NB4 (cell line): ENCODE results near the gene DIRAS1.
"Not testable (repeated sequence)": the region's sequence is repeated elsewhere in the genome, so short reads cannot be mapped to it uniquely, and the experiment has no call there.

ENCODE experiments used
- DNase-seq: peaks from one replicate; pipeline ENCODE4 v3.0.0; 2010; ENCODE audit warnings: low read depth
- H3K4me3 ChIP-seq: one replicate; pipeline ENCODE4 v1.5.1; 2011; ENCODE audit warnings: mild to moderate bottlenecking, low read depth, low read length, moderate library complexity
- CTCF ChIP-seq: IDR thresholded peaks from one replicate; pipeline ENCODE4 v1.5.1; 2012; ENCODE audit warnings: low read depth, low read length
- MAX ChIP-seq: IDR thresholded peaks from 2 replicates; pipeline ENCODE4 v1.6.1; 2011; ENCODE audit warnings: low read depth, low read length
- MYC ChIP-seq: IDR thresholded peaks from 2 replicates; pipeline ENCODE4 v1.6.1; 2011; ENCODE audit warnings: low read depth, low read length
- POLR2A ChIP-seq: IDR thresholded peaks from 2 replicates; pipeline ENCODE4 v1.6.1; 2011; ENCODE audit warnings: mild to moderate bottlenecking; ENCODE audit not compliant: insufficient read length; ENCODE audit errors: extremely low read depth

The DIRAS1 gene

DNA sequence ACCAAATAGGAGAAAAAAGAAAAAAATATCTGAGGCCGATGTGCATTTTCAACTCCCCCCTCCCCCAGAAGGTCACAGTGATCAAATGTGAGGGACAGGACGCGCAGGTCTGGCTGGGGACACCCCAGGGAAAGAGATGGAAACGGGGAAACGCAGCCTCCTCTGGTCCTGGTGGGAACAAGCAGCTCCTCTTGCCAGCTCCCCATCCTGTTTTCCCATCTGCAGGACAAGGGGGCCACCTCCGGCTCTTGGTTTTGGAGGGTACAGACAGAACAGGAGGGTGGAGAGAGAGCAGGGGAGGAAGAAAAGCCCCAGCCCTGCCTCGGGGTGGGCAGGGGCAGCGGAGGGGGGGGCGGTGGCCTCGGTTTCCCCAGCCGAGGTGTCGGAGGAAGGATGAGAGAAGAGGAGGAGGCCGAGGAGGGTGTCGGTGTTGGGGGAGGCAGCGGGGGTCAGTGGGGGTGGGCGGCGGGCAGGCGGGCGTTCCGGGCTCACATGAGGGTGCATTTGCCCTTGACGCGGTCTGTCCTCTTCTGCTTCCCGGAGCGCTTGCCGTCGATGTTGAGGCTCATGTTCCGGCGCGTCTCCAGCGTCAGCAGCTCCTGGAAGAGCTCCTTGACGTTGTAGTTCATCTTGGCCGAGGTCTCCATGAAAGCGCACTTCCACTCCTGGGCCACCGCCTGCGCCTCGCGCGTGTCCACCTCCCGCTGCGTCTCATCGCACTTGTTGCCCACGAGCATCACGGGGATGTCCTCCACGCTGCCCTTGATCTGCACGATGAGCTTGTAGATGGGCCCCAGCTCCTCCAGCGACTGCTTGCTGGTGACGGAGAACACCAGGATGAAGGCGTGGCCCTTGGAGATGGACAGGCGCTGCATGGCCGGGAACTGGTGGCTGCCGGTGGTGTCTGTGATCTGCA is 4.2 kb downstream of the DIRAS1 start:
- TF ChIP-seq CTCF (no peak), POLR2A (no peak), MAX (no peak), MYC (no peak)
- DNase-seq, result no peak
- H3K4me3 ChIP-seq, result no peak overlapping the region

DNA sequence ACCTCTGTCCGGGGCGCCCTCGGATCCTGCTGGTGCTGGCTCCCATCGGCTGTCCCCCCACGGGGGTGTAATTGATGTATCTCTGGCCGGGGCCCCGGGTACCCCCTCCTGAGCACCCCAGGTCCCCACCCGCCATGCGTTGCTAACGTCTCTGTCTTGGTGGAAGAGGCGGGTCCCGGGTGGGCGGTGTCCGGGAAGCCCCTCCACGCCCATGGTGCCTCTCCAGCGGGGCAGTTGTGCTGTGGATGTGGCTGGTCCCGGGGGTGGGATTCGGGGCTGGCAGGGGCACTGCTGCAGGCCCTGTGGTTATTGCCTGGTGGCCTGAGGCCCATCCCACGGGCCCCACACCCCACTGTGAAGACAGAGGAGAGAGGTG is 4.9 kb downstream of the DIRAS1 start:
- TF ChIP-seq MYC, result no peak
- no peak for TF ChIP-seq CTCF
- no peak for TF ChIP-seq POLR2A
- TF ChIP-seq MAX, result no peak
- no peak for DNase-seq
- H3K4me3 ChIP-seq, result no peak overlapping the region

DNA sequence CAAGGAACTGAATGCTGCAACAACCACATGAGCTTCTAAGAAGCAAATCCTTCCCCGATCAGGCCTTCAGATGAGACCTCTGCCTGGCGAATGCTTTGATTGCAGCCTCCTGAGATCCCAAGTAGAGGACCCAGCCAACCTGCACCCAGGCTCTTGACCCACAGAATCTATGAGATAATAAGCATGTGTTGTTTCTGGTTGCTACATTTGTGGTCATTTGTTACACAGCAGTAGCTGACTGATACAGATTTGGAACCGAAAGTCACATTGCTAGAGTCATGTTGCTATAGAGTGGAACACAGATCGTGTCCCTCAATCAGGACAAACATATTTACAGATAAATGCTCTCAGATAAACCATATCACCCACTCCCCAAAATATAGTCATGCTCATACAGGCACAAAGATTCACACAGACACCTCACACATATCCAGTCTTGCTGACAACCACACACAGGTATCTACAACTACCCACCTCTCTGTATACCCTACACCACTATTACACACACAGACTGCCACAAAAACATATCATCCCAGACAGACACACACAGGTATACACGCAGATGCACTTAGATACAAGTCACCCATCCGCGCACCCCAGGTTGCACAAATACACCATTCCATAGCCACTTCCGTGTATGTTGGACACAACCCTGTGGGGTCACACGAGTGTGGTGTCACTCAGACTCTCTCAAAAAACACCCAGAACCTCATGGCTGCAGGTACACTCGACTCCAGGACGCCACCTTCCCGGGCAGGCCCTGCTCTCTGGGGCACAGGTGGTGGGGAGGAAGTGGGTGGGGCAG is 5.5 kb downstream of the DIRAS1 start:
- no peak for DNase-seq
- no peak for TF ChIP-seq MYC
- TF ChIP-seq CTCF, result no peak
- TF ChIP-seq POLR2A, result no peak
- TF ChIP-seq MAX, result no peak
- H3K4me3 ChIP-seq, result no peak overlapping the region

DNA sequence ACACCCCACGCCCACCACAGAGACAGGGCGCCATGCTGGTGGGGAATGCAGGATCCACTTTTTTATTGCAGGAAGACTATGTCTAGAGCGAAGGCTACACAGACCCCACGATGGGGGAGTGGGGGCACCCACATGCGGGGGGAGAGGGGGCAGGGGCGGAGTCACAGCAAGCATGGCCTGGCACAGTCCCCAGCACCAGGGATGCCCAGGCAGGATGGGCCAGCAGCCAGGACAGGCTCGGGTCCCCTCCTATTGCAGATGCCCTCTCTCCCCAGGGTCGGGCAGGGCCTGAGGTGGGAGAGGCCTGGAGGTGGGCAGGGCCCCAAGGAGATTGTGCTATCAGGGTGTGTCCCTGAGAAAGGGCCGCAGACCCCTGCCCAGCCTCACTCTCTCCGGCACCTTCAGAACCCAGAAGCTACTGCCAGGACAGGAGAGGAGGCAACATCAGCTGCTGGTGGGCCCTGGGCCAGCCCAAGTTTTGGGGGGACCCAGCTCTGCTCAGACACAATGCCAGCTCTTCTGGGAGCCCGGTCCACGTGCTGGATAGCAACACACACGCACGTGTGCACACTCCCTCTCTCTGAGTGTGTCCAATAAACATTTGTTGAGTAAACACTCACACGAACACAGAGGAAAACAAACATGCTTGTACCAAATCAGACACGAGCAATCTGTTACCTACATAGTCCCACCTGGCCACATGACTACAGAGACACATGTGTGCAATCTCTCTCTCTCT is 6.5 kb downstream of the DIRAS1 start:
- DNase-seq, result no peak
- TF ChIP-seq MYC (no peak), POLR2A (no peak), CTCF (no peak), MAX (no peak)
- no peak overlapping the region for H3K4me3 ChIP-seq

- not testable (repeated sequence) for DNase-seq, H3K4me3 ChIP-seq
Measured at GRCh38 chr19:2714102-2714501, 7.1 kb downstream of the DIRAS1 start.

DNA sequence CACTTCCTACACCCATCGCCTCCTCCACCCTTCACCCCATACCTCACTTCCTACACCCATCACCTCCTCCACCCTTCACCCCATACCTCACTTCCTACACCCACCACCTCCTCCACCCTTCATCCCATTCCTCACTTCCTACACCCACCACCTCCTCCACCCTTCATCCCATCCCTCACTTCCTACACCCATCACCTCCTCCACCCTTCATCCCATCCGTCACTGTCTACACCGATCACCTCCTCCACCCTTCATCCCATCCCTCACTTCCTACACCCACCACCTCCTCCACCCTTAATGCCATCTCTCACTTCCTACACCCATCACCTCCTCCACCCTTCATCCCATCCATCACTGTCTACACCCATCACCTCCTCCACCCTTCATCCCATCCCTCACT is 8.0 kb downstream of the DIRAS1 start:
- not testable (repeated sequence) for DNase-seq, H3K4me3 ChIP-seq
